ENCODE measurements around the gene INAFM2. TPM values are rescaled to one million over a fixed set of nuclear protein-coding genes. Genes with fewer than 3 reads are reported as not detected.

INAFM2 gene
- polyA plus RNA-seq, 4 donors: 14.7 to 20.0 (median 17.9) TPM

DNA sequence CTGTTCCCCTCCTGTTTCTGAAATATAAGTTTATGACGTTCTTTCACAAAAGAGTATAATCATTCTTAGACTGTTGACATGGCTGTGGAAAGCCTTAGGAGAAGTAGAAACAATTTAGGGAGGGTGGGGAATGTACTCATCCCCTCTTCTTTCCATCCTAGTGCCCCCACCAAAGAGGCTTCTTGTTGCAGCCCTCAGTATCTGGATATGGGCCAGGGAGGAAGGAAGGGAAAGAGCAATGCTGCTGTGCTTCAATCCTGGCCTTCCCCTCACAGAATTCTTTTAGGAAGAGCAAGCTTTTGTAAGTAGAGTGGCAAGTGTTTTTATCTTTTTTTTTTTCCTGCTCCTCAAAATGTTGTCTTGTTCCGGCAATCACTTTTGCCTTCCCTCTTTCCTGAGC, 1.7 kb downstream of the INAFM2 start:
- DNase-seq (ENCODE audit: low read depth in 4 of 4, low spot score in 2 of 4): no peak

DNA sequence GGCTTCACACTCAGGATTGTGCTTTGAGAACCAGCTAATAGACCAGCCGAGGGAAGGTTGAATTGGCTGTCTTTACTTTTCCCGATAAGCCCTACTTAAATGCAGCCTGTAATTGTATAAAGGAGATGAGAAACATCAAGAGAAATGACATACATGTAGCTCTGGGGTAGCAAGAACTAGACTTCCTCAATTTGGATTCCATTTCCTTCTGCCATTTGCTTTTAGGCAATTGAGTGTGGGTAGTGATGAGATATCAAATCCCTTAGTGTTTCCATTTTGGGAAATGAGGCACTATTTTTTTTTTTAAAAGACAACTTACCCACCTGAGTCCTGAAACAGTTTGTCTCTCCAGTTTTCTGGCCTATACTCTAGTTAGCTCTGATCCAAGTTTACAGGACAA, 2.2 kb downstream of the INAFM2 start:
- DNase-seq (ENCODE audit: low read depth in 4 of 4, low spot score in 2 of 4): no peak

- DNase-seq (ENCODE audit: low read depth in 4 of 4, low spot score in 2 of 4): no peak
Measured at GRCh38 chr15:40327457-40327856, 4.0 kb downstream of the INAFM2 start.

DNA sequence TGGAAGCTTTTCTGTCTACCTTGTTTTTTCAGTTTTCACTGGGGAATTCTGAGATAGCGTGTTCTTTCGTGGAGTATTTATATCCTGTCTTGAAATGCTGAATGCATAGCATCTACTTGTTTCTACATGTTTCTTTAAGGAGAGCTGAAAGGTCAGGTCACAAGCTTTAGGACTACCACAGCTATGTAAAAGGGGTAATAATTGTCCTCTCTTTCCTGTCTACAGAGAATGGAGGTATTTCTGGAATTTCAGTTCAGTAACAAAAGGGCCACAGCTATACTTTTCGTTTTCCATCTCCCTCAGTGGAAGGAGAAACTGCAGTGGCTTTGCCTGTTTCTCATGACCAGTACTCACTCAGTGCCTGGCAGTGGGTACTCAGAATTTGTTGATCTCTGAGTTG, 4.7 kb downstream of the INAFM2 start:
- no peak for DNase-seq (ENCODE audit: low read depth in 4 of 4, low spot score in 2 of 4)

DNA sequence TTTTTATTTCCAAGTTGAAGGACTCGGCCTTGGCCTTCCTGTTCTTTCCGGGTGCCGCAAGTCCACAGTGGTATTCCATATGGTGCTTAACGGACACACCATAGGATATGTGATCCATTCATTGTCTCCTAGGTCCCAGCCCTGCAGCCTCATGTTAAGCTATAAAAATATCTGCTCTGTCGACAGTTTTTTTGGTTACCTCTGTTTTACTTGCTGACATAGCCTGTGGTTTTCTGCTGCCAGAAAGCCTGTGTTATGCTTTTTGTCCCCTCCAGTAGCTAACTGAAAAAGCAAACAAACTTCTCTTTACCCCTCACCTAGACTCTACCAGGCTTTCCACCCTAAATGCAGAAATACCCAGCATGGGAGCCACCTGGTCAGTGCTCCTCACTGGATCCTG, 5.3 kb downstream of the INAFM2 start:
- no peak for DNase-seq (ENCODE audit: low read depth in 4 of 4, low spot score in 2 of 4)

DNA sequence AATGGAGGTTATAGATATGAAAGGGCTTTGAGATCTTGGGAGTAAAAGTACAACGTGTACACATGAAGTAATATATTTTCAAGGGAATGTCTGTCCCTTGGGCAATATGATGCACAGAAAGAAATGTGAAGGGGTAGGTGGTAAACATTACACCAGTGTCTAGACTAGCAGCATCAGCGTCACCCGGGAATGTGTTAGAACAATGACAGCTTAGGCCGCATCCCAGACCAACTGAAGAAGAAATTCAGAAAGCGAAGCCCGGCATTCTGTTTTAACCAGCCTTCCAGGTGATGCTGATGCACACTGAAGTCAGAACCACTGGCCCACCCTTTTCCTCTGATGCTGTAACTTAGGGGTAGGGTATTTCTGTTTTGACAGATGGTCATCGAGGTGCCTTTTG, 6.3 kb downstream of the INAFM2 start:
- no peak for DNase-seq (ENCODE audit: low read depth in 4 of 4, low spot score in 2 of 4)

DNA sequence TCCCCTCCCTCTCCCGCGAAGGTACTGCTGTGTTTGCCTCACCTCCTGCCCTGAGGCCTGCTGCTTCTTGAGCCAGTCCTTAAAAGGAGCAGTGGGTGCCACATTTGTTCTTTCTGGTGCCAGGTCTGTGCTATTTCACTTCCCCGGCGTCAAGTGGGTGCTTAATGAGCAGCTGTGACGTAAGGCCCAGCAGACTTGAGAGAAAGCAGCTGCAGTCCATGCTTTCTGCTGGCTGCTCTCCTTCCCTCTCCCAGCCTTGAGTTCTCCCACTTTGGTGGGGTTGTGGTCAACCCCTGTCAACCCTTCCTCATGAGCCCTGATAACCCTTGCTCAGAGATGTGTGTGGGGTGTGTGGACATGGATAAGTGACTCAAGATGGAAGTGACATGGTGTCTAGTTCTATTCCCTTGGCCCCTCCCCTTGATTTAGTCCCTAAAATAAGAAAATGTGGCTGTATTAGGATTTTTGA, 6.9 kb downstream of the INAFM2 start:
- no peak for DNase-seq (ENCODE audit: low read depth in 4 of 4, low spot score in 2 of 4)

- DNase-seq (ENCODE audit: low read depth in 4 of 4, low spot score in 2 of 4): no peak
Measured at GRCh38 chr15:40331026-40331425, 7.5 kb downstream of the INAFM2 start.

DNA sequence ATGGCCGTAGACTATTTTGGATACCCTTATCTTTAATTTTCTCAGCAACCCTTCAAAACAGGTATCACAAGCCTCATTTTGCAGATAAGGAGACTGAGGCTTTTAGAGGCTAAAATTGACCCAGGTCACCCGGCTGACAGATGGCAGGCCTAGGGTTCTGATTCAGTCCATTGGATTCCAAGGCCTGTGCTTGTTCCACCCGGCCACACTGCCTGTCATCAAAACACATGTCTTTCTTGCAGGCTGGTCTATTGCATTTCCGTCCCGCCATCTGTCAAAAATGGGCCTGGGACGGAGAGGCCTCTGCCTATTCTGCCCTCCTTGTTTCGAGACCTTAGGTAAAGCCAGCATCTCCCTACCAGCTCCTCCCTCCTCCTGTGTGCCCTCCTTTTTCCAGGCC, 8.1 kb downstream of the INAFM2 start:
- DNase-seq (ENCODE audit: low read depth in 4 of 4, low spot score in 2 of 4): no peak

GRCh38 chr15:40332113-40332781, 8.8 kb downstream of the INAFM2 start:
- no peak for DNase-seq (ENCODE audit: low read depth in 4 of 4, low spot score in 2 of 4)

- no peak for DNase-seq (ENCODE audit: low read depth in 4 of 4, low spot score in 2 of 4)
Measured at GRCh38 chr15:40333922-40334492, 10.5 kb downstream of the INAFM2 start.

DNA sequence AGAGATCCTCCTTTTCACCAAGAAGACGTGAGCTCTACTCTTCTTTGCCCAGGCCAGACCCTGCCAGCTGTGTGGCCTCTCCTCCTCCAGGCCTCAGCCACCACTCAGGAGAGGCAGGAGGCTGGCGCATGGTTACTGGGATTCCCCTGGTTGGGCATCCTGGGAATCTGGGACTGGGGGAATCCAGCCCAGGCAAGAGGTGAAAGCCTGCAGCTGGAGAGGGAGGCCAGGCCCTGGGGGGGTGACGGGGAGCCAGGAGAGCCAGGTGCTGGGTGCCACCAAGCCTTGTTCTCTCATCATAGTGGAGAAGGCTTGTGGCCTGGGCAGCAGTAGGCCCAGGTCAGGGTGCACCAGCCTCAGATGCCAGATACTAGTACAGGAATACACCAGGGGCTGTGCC, 11.0 kb downstream of the INAFM2 start:
- no peak for DNase-seq (ENCODE audit: low read depth in 4 of 4, low spot score in 2 of 4)

- no peak for DNase-seq (ENCODE audit: low read depth in 4 of 4, low spot score in 2 of 4)
Measured at GRCh38 chr15:40334941-40335795, 11.7 kb downstream of the INAFM2 start.

GRCh38 chr15:40335938-40336743, 12.6 kb downstream of the INAFM2 start:
- no peak for DNase-seq (ENCODE audit: low read depth in 4 of 4, low spot score in 2 of 4)

DNA sequence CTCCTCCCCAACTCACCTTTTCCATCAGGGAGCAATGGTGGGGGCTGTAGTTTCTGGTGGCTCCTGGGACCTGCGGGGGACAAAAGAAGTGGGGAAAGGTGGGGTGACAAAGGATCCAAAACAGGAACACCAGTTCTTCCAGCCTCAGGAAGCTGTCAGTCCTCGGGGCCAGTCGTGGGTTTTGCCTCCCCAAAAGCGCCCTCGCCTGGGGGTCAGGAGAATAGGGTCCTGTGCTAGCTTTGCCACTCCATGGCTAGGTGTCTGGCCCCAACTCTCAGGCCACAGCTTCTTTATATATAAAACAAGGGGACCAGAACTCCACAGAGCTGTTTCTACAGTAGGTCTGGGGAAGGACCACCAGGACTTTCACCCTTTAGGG, 13.2 kb downstream of the INAFM2 start:
- DNase-seq (ENCODE audit: low read depth in 4 of 4, low spot score in 2 of 4): no peak

- no peak for DNase-seq (ENCODE audit: low read depth in 4 of 4, low spot score in 2 of 4)
Measured at GRCh38 chr15:40337597-40337996, 14.1 kb downstream of the INAFM2 start.

GRCh38 chr15:40338041-40338657, 14.7 kb downstream of the INAFM2 start:
- DNase-seq (ENCODE audit: low read depth in 4 of 4, low spot score in 2 of 4): no peak

GRCh38 chr15:40338921-40339620, 15.6 kb downstream of the INAFM2 start:
- no peak for DNase-seq (ENCODE audit: low read depth in 4 of 4, low spot score in 2 of 4)

- no peak for DNase-seq (ENCODE audit: low read depth in 4 of 4, low spot score in 2 of 4)
Measured at GRCh38 chr15:40339621-40339945, 16.1 kb downstream of the INAFM2 start.

Data from left renal cortex interstitium (tissue), 4 donors.